Choroid plexus epithelial cell (primary cell): ENCODE measurements around the gene PLCB1.
A peak's percentile ranks its signal among the peaks of the same experiment; 100 is the strongest.

ENCODE experiments used
- DNase-seq: peaks from one replicate; pipeline ENCODE4 v3.0.0-alpha.2; 2010; ENCODE audit warnings: low read depth
- H3K4me3 ChIP-seq: 2 replicates; pipeline ENCODE4 v1.5.1; 2011; ENCODE audit warnings: low read depth, mild to moderate bottlenecking, control low read depth, low read length, moderate library complexity
- TF ChIP-seq, protein P1 (sequence below): conservative IDR thresholded peaks from 2 replicates; pipeline ENCODE4 v1.5.1; 2011; ENCODE audit warnings: low read depth, mild to moderate bottlenecking, control low read depth, inconsistent platforms, low read length, moderate library complexity

The PLCB1 gene

DNA sequence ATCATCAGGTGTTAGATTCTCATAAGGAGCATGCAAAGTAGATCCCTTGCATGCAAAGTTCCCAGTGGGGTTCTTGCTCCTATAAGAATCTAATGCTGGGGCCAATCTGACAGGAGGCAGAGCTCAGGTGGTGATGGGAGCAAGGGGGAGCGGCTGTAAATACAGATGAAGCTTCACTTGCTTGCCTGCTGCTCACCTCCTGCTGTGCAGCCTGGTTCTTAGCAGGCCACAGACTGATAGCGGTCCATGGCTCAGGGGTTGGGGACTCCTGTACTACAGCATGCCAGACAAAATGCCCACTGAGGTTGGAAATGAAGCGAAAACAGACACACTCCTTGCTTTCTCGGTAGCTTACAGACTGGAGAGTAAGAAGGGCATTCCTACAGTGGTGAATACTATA lies 386.8 kb downstream of the PLCB1 start:
- DNase-seq, result no peak
- TF ChIP-seq, protein P1, sequence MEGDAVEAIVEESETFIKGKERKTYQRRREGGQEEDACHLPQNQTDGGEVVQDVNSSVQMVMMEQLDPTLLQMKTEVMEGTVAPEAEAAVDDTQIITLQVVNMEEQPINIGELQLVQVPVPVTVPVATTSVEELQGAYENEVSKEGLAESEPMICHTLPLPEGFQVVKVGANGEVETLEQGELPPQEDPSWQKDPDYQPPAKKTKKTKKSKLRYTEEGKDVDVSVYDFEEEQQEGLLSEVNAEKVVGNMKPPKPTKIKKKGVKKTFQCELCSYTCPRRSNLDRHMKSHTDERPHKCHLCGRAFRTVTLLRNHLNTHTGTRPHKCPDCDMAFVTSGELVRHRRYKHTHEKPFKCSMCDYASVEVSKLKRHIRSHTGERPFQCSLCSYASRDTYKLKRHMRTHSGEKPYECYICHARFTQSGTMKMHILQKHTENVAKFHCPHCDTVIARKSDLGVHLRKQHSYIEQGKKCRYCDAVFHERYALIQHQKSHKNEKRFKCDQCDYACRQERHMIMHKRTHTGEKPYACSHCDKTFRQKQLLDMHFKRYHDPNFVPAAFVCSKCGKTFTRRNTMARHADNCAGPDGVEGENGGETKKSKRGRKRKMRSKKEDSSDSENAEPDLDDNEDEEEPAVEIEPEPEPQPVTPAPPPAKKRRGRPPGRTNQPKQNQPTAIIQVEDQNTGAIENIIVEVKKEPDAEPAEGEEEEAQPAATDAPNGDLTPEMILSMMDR, result no peak
- H3K4me3 ChIP-seq, result no peak overlapping the region

DNA sequence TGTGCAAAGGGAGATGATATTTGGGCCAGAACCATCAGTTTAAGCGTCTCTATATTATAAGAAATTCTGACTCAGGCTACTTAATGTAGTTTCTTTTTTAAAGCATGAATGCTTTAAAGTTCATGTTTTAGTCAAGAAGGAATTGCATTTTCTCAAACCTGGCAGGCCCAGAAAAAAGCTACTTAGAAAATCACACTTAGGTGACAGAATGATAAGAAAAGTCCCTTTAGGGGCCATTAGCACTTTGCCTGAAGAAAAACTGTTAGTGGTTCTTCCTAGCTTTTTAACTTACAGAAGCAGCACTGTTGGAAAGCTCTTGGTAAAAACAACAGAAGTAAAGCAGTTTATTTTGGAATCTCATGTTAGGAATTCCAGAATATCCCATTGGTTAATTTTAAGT lies 387.8 kb downstream of the PLCB1 start:
- TF ChIP-seq, protein P1, result no peak
- no peak overlapping the region for H3K4me3 ChIP-seq
- DNase-seq, result no peak

DNA sequence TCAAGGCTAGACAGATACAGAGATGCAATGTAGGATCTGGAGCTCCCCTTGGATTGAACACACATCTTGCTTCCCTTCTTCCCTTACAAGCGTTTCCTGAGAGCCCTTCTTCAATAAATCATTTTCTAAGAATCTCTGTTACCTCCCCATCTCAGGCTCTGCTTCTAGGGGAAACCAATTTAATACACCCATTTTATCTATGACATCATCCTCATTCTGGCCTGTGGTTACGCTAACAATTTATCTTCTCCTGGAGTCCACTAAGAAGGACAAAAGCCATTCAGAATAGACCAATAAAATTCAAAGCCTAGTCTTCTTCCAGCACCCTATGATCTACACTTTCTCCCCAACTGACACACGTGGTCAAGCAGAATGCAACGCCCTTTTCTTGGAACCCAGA lies 390.1 kb downstream of the PLCB1 start:
- TF ChIP-seq, protein P1, result no peak
- DNase-seq, result no peak
- no peak overlapping the region for H3K4me3 ChIP-seq

DNA sequence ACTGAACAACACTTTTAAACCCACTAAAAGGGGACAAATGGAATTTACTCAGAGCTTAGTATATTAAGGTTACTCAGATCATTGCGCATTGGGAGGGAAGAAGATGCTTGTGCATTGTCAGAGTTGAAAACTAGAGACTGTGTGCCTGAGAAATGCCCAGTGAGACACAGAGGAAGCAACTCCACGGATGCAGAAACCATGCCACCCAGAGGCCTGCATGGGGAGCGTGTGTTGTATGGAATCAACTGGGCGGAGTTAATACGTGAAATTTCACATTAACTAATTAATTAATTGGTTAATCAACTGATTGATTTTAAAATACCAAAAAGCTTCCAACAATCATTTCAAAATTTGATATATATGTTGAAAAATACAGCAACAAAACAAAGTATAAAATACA lies 391.6 kb downstream of the PLCB1 start:
- no peak overlapping the region for H3K4me3 ChIP-seq
- TF ChIP-seq, protein P1, result peak; percentile 42
- peak; percentile 23 for DNase-seq

DNA sequence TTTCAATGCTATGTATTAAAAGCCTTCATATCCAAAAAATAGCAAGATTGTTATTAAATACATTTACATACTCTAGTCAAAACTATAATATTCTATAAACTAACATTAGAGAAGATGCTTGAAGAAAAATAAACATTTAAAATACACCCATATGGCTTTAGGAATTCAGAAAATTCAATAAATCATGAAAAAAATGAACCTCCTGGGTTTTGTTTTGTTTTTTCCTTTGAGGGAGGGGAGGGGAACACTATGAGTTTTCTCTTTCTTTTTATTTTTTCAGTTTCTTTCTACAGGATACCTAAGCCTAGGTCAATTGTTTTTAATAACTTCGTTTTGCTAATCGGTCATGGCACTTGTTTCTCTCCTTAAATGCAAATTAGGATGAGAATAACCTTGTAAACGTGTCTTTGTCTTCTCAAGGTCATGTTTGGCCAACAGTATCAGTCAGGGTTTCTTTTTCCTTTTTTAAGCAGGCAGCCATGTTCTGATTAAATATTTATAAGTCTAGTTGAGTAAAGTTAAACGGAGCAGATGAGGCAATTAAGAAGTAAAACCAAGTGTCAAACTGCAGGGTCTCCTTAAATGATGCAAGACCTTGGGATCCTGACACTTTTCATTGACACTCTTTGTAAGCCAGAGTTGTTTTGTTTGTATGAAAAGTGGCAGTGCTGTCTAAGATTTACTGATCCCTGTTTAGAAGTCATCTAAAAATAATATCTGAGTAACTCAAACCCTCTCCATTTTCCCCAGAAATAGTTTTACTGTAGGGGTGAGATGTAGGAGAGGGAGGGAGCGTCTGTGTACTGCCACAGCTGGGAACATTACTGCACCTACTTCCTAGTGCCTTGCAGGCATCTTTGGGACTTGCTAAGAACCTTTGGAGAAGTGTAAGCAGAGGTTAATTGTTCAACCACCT lies 392.3 kb downstream of the PLCB1 start:
- TF ChIP-seq, protein P1, result no peak
- H3K4me3 ChIP-seq, result no peak overlapping the region
- no peak for DNase-seq

DNA sequence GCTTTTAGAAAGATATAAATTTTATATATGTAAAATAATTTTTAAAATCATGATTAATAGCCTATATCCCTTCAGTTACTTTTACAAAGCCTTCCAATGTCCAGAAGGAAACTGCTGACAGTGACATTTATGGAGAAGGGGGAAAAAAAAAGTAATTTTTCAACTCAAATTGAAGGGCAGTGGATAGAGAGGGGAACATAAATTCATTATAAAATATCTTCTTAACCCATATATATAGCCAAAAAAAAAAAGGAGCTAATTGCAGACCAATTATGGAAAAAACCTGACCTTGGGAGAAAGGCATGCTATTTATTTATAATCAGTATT lies 392.9 kb downstream of the PLCB1 start:
- TF ChIP-seq, protein P1, result no peak
- DNase-seq, result no peak
- H3K4me3 ChIP-seq, result no peak overlapping the region

DNA sequence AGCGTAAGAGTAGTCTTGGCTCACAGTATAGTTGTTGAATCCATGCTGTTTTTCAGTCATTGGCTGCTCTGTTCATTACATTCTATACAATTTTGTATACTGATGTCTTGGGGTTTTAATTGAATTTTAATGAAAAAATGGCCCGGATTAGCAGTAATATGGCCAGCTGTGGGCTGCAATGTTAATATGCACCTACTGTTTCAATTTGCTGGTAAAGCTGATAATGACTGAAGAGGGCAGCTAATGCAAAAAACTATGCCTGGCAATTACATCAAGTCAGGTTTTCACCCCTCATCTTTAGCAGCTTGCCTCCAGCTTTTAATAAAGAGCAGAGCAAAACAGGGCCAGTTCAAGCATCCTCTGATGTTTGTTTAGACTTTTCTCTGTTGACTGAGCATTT lies 394.5 kb downstream of the PLCB1 start:
- H3K4me3 ChIP-seq, result no peak overlapping the region
- TF ChIP-seq, protein P1, result no peak
- DNase-seq, result no peak
